Measurements from ENCODE around the gene CYBC1. TPM values are rescaled to one million over a fixed set of nuclear protein-coding genes. Genes with fewer than 3 reads are reported as not detected.
A peak's percentile ranks its signal among the peaks of the same experiment; 100 is the strongest.
"Not testable (repeated sequence)": the region's sequence is repeated elsewhere in the genome, so short reads cannot be mapped to it uniquely, and the experiment has no call there.

CYBC1 gene
- total and polyA plus RNA-seq, 4 experiments from 2014 or later: 166 to 249 (median 237) TPM

DNA sequence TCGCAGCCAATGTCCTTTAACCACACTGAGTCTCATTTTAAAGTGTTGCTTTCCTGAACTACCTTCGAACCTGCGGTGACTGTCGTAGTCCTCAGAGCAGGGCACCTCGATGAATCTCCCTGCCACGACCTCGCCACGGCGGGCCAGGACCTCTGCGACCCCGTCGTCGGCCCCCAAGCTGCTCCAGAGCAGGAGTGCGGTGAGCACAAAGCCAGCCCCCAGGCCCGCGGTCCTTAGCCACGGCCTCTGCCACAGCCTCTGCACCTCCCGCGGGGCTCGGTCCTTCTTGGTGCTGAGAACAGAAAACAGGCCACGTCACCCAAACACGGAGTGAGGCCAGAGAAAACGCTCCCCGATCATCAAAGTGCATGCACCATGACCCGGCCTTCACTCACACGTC is 35.2 kb downstream of the CYBC1 start:
- ChIA-PET CTCF (ENCODE audit: partially characterized antibody) (interaction anchor here (0.8 to 6.4 kb wide), 3 partner anchors 64 to 178 kb away, joined by 3 to 52 read pairs (median 5); no protein-coding TSS in a partner anchor), POLR2A (ENCODE audit: partially characterized antibody) (interaction anchor here (0.6 to 1.4 kb wide), 2 partner anchors 160 to 392 kb away, joined by 3 read pairs; partner anchors contain the start of genes CENPX and LRRC45)
- Mint-ChIP-seq H3K4me3 (peak overlapping the region in 2 of 8 donors; percentile 15 to 26), H3K9me3 (no peaks in the 10 kb centered on the region), H3K27me3 (no peaks in the 10 kb centered on the region), H3K36me3 (peaks cover 12 to 13% of the 10 kb centered on the region in 2 donors), H3K4me1 (peaks cover 20 to 40% (median 26%) of the 10 kb centered on the region in 4 donors), H3K27ac (peak overlapping the region in 1 of 7 donors; percentile 77)
- H3K27me3 ChIP-seq (ENCODE audit: insufficient read depth, low read length): no peaks in the 10 kb centered on the region
- no peak for DNase-seq
- no peak overlapping the region for H3K27ac ChIP-seq (ENCODE audit: low read depth, low read length)
- H3K9me3 ChIP-seq (ENCODE audit: control insufficient read depth in 1 of 2, low read length in 2 of 2): no peaks in the 10 kb centered on the region
- peaks cover 31% of the 10 kb centered on the region for H3K4me1 ChIP-seq (ENCODE audit: insufficient read depth, low read length)
- no peak overlapping the region for H3K4me3 ChIP-seq (ENCODE audit: low read length in 2 of 2)
- H3K36me3 ChIP-seq (ENCODE audit: insufficient read depth, low read length): no peaks in the 10 kb centered on the region
- intact Hi-C loops (cut with micrococcal nuclease): loop anchor here (10.0 kb wide), 2 partner anchors 211 to 381 kb away; partner anchors contain the start of genes DCXR and RAC3

DNA sequence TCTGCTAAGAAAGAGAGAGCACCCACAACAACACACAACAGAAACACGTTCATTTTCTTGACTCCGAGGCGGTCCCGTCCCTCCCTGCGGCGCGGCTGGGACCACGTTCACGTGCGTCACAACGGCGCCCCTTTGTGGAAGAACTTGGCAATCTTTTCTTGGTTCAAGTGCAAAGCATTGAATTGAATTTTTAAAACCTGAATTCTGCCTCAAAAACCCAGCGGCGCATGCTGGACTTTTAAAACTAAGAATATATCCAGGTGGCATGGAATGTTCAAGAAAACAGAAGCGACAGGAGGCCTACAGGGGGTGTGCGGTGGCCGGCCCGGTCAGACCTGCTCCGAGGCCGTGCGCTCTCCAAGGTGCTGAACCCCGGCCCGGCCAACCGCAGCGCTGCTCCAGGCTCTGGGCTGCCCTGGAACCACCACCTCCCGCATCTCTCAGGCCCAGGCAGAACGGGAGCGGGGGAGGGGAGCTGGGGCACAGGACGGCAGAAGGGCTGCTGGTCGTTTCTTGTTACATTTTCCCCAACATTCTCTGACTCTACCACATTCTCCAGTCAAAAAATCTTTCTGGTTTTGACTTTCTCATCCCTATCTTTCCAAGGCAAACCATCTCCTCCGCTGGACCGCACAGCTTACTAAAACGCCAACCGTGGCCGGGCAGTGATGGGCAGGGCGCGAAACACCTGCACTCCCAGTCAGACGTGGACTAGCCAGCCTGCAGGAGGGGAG is 35.8 kb downstream of the CYBC1 start:
- Mint-ChIP-seq H3K27ac (peak overlapping the region in 4 of 7 donors; percentile 3 to 66 (median 40)), H3K9me3 (no peaks in the 10 kb centered on the region), H3K4me1 (peaks cover 17 to 33% (median 22%) of the 10 kb centered on the region in 4 donors), H3K4me3 (peak overlapping the region in 2 of 8 donors; percentile 51 to 62), H3K36me3 (peaks cover 7 to 8% of the 10 kb centered on the region in 2 donors), H3K27me3 (no peaks in the 10 kb centered on the region)
- ChIA-PET CTCF (ENCODE audit: partially characterized antibody) (interaction anchor here (0.8 to 6.4 kb wide), 5 partner anchors 20 to 177 kb away, joined by 3 to 52 read pairs (median 5); no protein-coding TSS in a partner anchor), POLR2A (ENCODE audit: partially characterized antibody) (interaction anchor here (0.6 to 1.4 kb wide), 2 partner anchors 159 to 391 kb away, joined by 3 read pairs; partner anchors contain the start of genes CENPX and LRRC45)
- intact Hi-C loops (cut with micrococcal nuclease): loop anchor here (1.0 to 10.0 kb wide), 5 partner anchors 63 to 380 kb away; partner anchors contain the start of genes DCXR and RAC3
- no peak overlapping the region for H3K27ac ChIP-seq (ENCODE audit: low read depth, low read length)
- no peaks in the 10 kb centered on the region for H3K9me3 ChIP-seq (ENCODE audit: control insufficient read depth in 1 of 2, low read length in 2 of 2)
- H3K4me1 ChIP-seq (ENCODE audit: insufficient read depth, low read length): peaks cover 25% of the 10 kb centered on the region
- H3K36me3 ChIP-seq (ENCODE audit: insufficient read depth, low read length): no peaks in the 10 kb centered on the region
- DNase-seq: peak; percentile 71 to 73 (median 72)
- no peak overlapping the region for H3K4me3 ChIP-seq (ENCODE audit: low read length in 2 of 2)
- H3K27me3 ChIP-seq (ENCODE audit: insufficient read depth, low read length): no peaks in the 10 kb centered on the region

DNA sequence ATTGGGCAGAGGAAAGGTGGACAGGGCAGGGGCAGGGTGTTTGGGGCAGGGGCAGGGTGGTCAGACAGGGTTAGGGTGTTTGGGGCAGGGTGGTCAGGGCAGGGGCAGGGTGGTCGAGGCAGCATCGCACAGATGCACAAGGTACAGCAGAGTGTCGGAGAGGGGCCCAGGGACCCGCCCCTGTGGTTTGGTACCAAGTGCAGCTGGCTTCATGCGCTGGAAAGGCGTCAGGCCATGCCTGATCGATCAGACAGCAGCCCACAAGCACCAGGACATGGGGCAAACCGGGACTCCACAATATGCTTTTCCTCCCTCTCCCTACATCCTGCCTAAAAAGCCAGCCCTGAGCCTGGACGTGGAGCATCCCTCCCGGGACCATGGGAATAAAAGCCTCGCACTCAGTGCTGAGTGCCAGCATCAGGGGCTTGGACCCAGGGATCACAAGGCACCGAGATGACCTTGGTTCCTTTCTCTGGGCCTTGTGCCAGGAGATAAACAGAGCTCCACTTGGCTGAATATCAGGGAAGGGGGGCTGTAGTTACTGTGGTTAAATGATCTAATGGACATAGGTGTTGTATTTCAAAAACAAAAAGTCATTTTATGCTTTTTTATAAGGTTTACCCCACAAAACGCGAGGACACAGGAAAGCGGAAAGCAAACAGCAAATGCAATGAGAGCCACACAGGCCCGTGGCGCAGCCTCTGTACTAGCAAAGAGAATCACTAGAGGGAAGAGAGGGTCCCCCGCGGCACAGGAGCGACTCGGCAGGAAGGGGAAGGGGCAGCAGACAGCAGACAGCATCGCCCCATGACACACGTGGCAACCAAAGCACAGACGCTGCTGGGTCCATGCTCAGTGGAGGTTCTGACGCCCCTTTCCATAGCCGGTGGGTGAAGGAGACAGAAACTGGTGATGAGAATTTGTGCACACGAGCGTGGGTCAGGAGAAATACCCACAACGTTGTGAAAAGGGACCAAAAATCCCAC is 37.7 kb downstream of the CYBC1 start:
- Mint-ChIP-seq H3K27ac (peak overlapping the region in 1 of 7 donors; percentile 71), H3K36me3 (peaks cover 13 to 14% of the 10 kb centered on the region in 2 donors), H3K4me1 (peaks cover 11 to 27% (median 14%) of the 10 kb centered on the region in 4 donors), H3K4me3 (no peak overlapping the region), H3K27me3 (no peaks in the 10 kb centered on the region), H3K9me3 (no peaks in the 10 kb centered on the region)
- DNase-seq: no peak
- ChIA-PET CTCF (ENCODE audit: partially characterized antibody) (interaction anchor here (6.4 kb wide), 1 partner anchor 61 kb away, joined by 52 read pairs; no protein-coding TSS in a partner anchor), POLR2A (ENCODE audit: partially characterized antibody) (no interaction called here)
- intact Hi-C loops (cut with micrococcal nuclease): loop anchor here (5.0 to 10.0 kb wide), 3 partner anchors 176 to 378 kb away; partner anchors contain the start of genes DCXR and RAC3
- H3K27me3 ChIP-seq (ENCODE audit: insufficient read depth, low read length): no peaks in the 10 kb centered on the region
- no peak overlapping the region for H3K27ac ChIP-seq (ENCODE audit: low read depth, low read length)
- no peaks in the 10 kb centered on the region for H3K36me3 ChIP-seq (ENCODE audit: insufficient read depth, low read length)
- H3K4me3 ChIP-seq (ENCODE audit: low read length in 2 of 2): no peak overlapping the region
- peaks cover 13% of the 10 kb centered on the region for H3K4me1 ChIP-seq (ENCODE audit: insufficient read depth, low read length)
- H3K9me3 ChIP-seq (ENCODE audit: control insufficient read depth in 1 of 2, low read length in 2 of 2): no peaks in the 10 kb centered on the region

DNA sequence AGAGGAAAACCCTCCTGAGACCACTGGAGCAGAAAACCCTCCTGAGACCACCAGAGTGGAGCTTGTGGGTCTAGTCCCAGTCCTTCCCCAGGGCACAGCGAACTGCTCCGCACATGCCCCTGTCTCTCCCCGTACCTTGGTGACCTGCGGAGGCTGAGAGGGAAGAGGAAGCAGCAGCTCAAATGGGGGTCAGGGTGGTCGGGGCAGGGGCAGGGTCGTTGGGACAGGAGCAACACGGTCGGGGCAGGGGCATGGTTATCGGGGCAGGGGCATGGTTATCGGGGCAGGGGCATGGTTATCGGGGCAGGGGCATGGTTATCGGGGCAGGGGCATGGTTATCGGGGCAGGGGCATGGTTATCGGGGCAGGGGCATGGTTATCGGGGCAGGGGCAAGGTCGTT is 38.5 kb downstream of the CYBC1 start:
- intact Hi-C loops (cut with micrococcal nuclease): loop anchor here (5.0 to 10.0 kb wide), 3 partner anchors 175 to 377 kb away; partner anchors contain the start of genes DCXR and RAC3
- H3K4me3 ChIP-seq (ENCODE audit: low read length in 2 of 2); H3K27ac ChIP-seq (ENCODE audit: low read depth, low read length); POLR2A ChIA-PET (ENCODE audit: partially characterized antibody); H3K27me3 ChIP-seq (ENCODE audit: insufficient read depth, low read length); H3K27me3 Mint-ChIP-seq; H3K4me3 Mint-ChIP-seq; H3K9me3 Mint-ChIP-seq; H3K9me3 ChIP-seq (ENCODE audit: control insufficient read depth in 1 of 2, low read length in 2 of 2); H3K36me3 ChIP-seq (ENCODE audit: insufficient read depth, low read length); DNase-seq; H3K27ac Mint-ChIP-seq; H3K4me1 ChIP-seq (ENCODE audit: insufficient read depth, low read length): not testable (repeated sequence)
- Mint-ChIP-seq H3K4me1 (peaks cover 8 to 23% (median 11%) of the 10 kb centered on the region in 4 donors), H3K36me3 (peaks cover 19 to 21% of the 10 kb centered on the region in 2 donors)
- CTCF ChIA-PET (ENCODE audit: partially characterized antibody): interaction anchor here (6.4 kb wide), 1 partner anchor 61 kb away, joined by 52 read pairs; no protein-coding TSS in a partner anchor

DNA sequence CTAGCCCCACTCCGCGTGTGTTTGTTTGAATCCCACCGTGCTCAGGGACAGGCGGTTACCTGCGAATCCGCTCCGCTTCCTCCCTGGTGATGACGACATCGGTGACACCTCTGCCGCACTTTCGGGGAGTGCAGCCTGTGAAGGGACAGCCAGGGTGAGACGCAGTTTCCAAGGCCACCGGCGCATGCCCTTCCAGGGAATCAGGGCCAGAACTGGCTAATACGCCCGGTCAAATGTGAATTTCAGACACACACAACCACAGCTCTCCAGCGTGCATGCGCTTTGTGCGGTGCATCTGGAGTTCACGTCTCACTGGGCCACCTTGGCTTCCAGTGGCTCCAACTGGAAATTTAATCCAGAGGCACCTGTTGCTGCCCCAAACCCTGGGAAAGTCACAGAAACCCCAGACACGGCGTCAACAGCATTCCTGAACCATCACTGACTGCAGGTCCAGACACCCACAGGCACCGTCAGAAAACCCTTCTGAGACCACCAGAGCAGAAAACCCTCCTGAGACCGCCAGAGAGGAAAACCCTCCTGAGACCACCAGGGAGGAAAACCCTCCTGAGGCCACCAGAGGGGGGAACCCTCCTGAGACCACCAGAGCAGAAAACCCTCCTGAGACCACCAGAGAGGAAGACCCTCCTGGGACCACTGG is 39.0 kb downstream of the CYBC1 start:
- no peaks in the 10 kb centered on the region for H3K9me3 ChIP-seq (ENCODE audit: control insufficient read depth in 1 of 2, low read length in 2 of 2)
- POLR2A ChIA-PET (ENCODE audit: partially characterized antibody): no interaction called here
- peaks cover 8 to 23% (median 11%) of the 10 kb centered on the region in 4 donors for H3K4me1 Mint-ChIP-seq
- no peaks in the 10 kb centered on the region for H3K27me3 ChIP-seq (ENCODE audit: insufficient read depth, low read length)
- intact Hi-C loops (cut with micrococcal nuclease): loop anchor here (5.0 to 10.0 kb wide), 3 partner anchors 174 to 377 kb away; partner anchors contain the start of genes DCXR and RAC3
- CTCF ChIA-PET (ENCODE audit: partially characterized antibody): interaction anchor here (0.7 to 6.4 kb wide), 2 partner anchors 60 to 167 kb away, joined by 3 to 52 read pairs; no protein-coding TSS in a partner anchor
- H3K27ac ChIP-seq (ENCODE audit: low read depth, low read length): no peak overlapping the region
- H3K9me3 Mint-ChIP-seq: no peaks in the 10 kb centered on the region
- H3K27ac Mint-ChIP-seq: no peak overlapping the region
- DNase-seq: no peak
- no peak overlapping the region for H3K4me3 Mint-ChIP-seq
- H3K36me3 Mint-ChIP-seq: peaks cover 19 to 21% of the 10 kb centered on the region in 2 donors
- H3K27me3 Mint-ChIP-seq: no peaks in the 10 kb centered on the region
- no peaks in the 10 kb centered on the region for H3K36me3 ChIP-seq (ENCODE audit: insufficient read depth, low read length)
- H3K4me1 ChIP-seq (ENCODE audit: insufficient read depth, low read length): peaks cover 9% of the 10 kb centered on the region
- H3K4me3 ChIP-seq (ENCODE audit: low read length in 2 of 2): no peak overlapping the region

DNA sequence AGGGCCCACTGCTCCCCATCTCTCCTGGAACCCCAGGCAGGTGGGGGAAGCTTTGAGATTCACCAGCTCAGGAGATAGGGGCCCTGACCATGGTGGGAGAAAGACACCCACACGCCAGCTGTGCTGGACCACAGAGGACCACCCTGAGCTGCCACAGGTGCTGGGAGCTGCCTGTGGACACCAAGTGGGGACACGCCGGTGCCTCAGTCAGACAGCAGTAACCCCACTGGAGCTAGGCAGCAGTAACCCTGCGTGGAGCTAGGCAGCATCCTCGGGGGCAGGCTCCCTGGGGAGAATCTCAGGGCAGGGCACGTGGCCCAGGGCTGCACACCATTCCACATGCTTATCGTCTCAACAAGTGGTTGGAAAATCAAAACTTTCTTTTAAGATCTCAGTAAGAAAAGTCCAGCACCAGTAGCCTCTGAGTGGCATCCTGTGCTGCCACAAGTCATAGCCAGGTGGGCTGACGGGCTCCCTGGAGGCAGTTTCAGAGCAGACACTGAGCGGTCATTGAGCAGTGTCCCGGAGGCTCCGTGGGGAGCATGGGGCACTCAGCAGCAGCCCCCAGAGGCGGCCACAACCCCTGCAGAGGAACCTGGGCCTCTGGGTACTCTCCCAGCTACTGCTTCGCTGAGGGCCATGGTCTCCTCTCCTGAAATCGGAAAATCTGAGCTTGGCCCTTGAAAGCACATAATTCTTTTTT is 40.4 kb downstream of the CYBC1 start:
- H3K4me3 ChIP-seq (ENCODE audit: low read length in 2 of 2): no peak overlapping the region
- Mint-ChIP-seq H3K4me1 (peaks cover 6 to 17% (median 9%) of the 10 kb centered on the region in 4 donors), H3K4me3 (no peak overlapping the region), H3K27me3 (no peaks in the 10 kb centered on the region), H3K9me3 (no peaks in the 10 kb centered on the region), H3K36me3 (peaks cover 21 to 24% of the 10 kb centered on the region in 2 donors), H3K27ac (no peak overlapping the region)
- H3K9me3 ChIP-seq (ENCODE audit: control insufficient read depth in 1 of 2, low read length in 2 of 2): no peaks in the 10 kb centered on the region
- H3K36me3 ChIP-seq (ENCODE audit: insufficient read depth, low read length): no peaks in the 10 kb centered on the region
- no peak for DNase-seq
- peaks cover 9% of the 10 kb centered on the region for H3K4me1 ChIP-seq (ENCODE audit: insufficient read depth, low read length)
- H3K27ac ChIP-seq (ENCODE audit: low read depth, low read length): no peak overlapping the region
- no peaks in the 10 kb centered on the region for H3K27me3 ChIP-seq (ENCODE audit: insufficient read depth, low read length)
- intact Hi-C loops (cut with micrococcal nuclease): loop anchor here (5.0 to 10.0 kb wide), 3 partner anchors 173 to 375 kb away; partner anchors contain the start of genes DCXR and RAC3
- POLR2A ChIA-PET (ENCODE audit: partially characterized antibody): interaction anchor here (1.9 kb wide), 1 partner anchor 112 kb away, joined by 5 read pairs; no protein-coding TSS in a partner anchor
- CTCF ChIA-PET (ENCODE audit: partially characterized antibody): interaction anchor here (1.1 to 1.8 kb wide), 3 partner anchors 9 to 59 kb away, joined by 3 to 4 read pairs (median 4); no protein-coding TSS in a partner anchor
